Parathyroid adenoma (tissue), 2 donors: Measurements from ENCODE around the gene HS6ST2.

Source experiments
- H2AFZ ChIP-seq: fragments of 300-600 bp; sonication (generic); one replicate; pipeline ENCODE4 v1.7.0; 2017; ENCODE audit warnings: antibody characterized with exemption, mild to moderate bottlenecking
- H3K27ac ChIP-seq: fragments of 300-600 bp; sonication (generic); one replicate; pipeline ENCODE4 v1.7.0; 2017
- H3K27me3 ChIP-seq: fragments of 300-600 bp; sonication (generic); one replicate; pipeline ENCODE4 v1.7.0; 2017; ENCODE audit warnings: low read length; ENCODE audit not compliant: control insufficient read depth, insufficient read depth
- H3K36me3 ChIP-seq: fragments of 300-600 bp; sonication (generic); one replicate; pipeline ENCODE4 v1.7.0; 2017; ENCODE audit warnings: low read length; ENCODE audit not compliant: control insufficient read depth, insufficient read depth
- H3K4me1 ChIP-seq: fragments of 300-600 bp; sonication (generic); one replicate; pipeline ENCODE4 v1.7.0; 2017; ENCODE audit warnings: control low read depth
- H3K4me2 ChIP-seq: fragments of 300-600 bp; sonication (generic); one replicate; pipeline ENCODE4 v1.7.0; 2017; ENCODE audit warnings: low read length
- H3K4me3 ChIP-seq: fragments of 300-600 bp; sonication (generic); one replicate; pipeline ENCODE4 v1.7.0; 2017; ENCODE audit warnings: low read depth, low read length
- H3K79me2 ChIP-seq: fragments of 300-600 bp; sonication (generic); one replicate; pipeline ENCODE4 v1.7.0; 2017; ENCODE audit warnings: control low read depth
- H3K9ac ChIP-seq: fragments of 300-600 bp; sonication (generic); one replicate; pipeline ENCODE4 v1.7.0; 2017; ENCODE audit warnings: mild to moderate bottlenecking
- H3K9me3 ChIP-seq: fragments of 300-600 bp; sonication (generic); one replicate; pipeline ENCODE4 v1.7.0; 2017; ENCODE audit warnings: low read length; ENCODE audit not compliant: control insufficient read depth
- TF ChIP-seq, protein P1 (sequence below): fragments of 300-600 bp; sonication (generic); IDR thresholded peaks from one replicate; pipeline ENCODE4 v1.7.0; 2017; ENCODE audit warnings: antibody characterized with exemption, mild to moderate bottlenecking
- donor health status: primary hyperparathyroidism.

The HS6ST2 gene

DNA sequence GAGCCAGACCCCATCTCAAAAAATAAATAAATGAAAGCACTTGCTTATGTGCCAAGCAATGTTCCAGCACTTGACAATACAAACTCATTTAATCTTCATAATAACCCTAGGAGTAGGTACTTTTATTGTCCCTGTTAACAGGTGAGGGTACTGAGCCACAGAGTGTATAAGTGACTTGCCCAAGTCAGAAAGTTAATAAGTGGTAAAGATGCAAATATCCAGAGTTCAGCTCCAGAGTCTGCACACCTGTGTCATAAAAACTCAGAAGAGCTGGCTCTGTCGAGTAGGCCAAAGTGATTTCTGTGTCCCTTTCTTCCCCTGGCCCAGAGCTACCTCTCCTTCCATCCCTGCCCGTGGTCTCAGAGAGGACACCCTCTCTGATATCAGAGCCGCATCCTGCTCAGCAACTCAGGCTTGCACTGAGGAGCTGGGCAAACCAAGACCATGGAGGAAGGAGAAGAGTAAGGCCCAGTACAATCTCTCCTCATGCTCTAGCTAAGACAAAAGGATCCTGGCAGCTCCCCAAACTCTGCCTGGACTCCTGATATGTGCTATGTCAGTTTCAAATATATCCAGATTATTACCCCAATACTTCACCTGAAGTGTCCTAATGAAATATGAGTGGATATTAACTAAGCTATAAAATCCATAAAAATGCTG, 136.3 kb downstream of the HS6ST2 start:
- Histone ChIP-seq H3K79me2 (no peaks in the 10 kb centered on the region), H3K4me1 (no peaks in the 10 kb centered on the region), H3K36me3 (no peaks in the 10 kb centered on the region), H3K4me2 (no peak overlapping the region), H3K27ac (no peak overlapping the region), H3K27me3 (no peaks in the 10 kb centered on the region), H3K9ac (no peak overlapping the region), H3K4me3 (no peak overlapping the region), H3K9me3 (no peaks in the 10 kb centered on the region), H2AFZ (no peak overlapping the region)
- TF ChIP-seq, protein P1, sequence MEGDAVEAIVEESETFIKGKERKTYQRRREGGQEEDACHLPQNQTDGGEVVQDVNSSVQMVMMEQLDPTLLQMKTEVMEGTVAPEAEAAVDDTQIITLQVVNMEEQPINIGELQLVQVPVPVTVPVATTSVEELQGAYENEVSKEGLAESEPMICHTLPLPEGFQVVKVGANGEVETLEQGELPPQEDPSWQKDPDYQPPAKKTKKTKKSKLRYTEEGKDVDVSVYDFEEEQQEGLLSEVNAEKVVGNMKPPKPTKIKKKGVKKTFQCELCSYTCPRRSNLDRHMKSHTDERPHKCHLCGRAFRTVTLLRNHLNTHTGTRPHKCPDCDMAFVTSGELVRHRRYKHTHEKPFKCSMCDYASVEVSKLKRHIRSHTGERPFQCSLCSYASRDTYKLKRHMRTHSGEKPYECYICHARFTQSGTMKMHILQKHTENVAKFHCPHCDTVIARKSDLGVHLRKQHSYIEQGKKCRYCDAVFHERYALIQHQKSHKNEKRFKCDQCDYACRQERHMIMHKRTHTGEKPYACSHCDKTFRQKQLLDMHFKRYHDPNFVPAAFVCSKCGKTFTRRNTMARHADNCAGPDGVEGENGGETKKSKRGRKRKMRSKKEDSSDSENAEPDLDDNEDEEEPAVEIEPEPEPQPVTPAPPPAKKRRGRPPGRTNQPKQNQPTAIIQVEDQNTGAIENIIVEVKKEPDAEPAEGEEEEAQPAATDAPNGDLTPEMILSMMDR, result no peak

DNA sequence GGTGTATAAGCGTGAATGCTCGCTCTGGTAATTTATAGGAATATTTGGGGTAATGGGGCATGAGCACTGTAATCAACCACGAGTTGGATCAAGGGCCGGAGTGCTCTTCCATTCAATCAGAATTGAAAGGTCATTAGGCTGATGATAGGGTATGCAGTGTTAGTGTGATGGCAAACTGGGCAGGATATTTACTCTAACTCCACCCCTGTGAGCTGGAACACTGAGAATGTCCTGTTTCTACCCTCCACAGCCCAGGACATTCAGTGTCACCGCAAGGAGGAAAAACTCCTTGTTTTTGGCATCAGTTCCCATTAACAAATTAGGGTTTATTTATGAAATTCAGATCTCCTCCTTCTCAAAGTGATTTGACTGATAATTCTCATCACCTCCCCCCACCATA, 137.8 kb downstream of the HS6ST2 start:
- H3K79me2 ChIP-seq, result no peaks in the 10 kb centered on the region
- H3K4me3 ChIP-seq, result no peak overlapping the region
- TF ChIP-seq, protein P1, result no peak
- no peaks in the 10 kb centered on the region for H3K27me3 ChIP-seq
- no peak overlapping the region for H2AFZ ChIP-seq
- no peak overlapping the region for H3K27ac ChIP-seq
- no peak overlapping the region for H3K4me2 ChIP-seq
- H3K9ac ChIP-seq, result no peak overlapping the region
- H3K4me1 ChIP-seq, result no peaks in the 10 kb centered on the region
- H3K36me3 ChIP-seq, result no peaks in the 10 kb centered on the region
- H3K9me3 ChIP-seq, result no peaks in the 10 kb centered on the region

DNA sequence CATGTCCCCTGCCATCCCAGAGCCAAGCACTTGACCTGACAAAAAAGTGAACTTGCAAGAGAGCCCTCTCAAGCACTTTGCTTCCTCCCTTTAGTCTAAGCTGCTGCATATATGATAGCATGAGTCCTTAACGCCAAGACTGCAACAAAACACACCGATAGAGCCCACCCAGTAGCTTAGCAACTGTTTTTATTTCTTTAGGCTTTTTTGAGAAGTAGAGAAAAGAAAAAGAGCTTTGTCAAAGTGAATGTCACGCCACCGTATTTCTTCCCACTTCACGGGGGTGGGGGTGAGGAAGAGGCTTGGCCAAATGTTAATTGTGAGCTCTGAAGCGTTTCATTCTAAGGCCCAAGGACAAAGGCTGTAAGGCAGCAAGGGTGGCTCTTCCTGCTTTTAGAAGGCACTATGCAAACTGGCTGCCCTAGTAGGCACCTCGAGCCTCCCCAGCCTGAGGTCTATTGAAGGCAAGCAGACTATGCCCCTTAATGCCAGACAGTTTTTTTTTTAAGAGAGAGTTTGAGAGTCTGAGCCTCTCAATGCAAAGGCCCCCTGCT, 138.6 kb downstream of the HS6ST2 start:
- no peaks in the 10 kb centered on the region for H3K27me3 ChIP-seq
- H3K4me2 ChIP-seq, result no peak overlapping the region
- no peak overlapping the region for H2AFZ ChIP-seq
- no peaks in the 10 kb centered on the region for H3K4me1 ChIP-seq
- no peak overlapping the region for H3K4me3 ChIP-seq
- no peaks in the 10 kb centered on the region for H3K9me3 ChIP-seq
- no peak overlapping the region for H3K9ac ChIP-seq
- no peaks in the 10 kb centered on the region for H3K79me2 ChIP-seq
- H3K36me3 ChIP-seq, result no peaks in the 10 kb centered on the region
- TF ChIP-seq, protein P1, result no peak
- no peak overlapping the region for H3K27ac ChIP-seq

DNA sequence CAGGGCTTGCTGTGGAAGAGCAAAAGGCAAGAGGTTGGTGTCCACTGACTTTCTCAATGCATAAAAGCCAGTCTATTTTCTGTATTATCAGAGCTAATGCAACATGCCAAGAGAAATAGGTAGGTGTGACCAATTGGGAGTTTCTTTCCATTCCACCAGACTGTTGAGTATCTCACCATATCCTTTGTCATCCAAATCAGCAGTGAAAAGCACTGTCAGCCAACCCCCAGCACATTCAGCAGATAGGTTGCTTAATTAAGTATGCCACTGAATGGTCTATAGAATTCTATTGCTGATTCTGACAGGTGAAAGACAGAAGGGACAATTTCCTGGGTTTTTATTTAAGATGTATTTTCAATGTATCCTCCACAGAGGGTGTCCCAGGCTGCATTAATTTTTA, 139.8 kb downstream of the HS6ST2 start:
- H3K4me1 ChIP-seq, result no peaks in the 10 kb centered on the region
- TF ChIP-seq, protein P1, result no peak
- no peaks in the 10 kb centered on the region for H3K79me2 ChIP-seq

DNA sequence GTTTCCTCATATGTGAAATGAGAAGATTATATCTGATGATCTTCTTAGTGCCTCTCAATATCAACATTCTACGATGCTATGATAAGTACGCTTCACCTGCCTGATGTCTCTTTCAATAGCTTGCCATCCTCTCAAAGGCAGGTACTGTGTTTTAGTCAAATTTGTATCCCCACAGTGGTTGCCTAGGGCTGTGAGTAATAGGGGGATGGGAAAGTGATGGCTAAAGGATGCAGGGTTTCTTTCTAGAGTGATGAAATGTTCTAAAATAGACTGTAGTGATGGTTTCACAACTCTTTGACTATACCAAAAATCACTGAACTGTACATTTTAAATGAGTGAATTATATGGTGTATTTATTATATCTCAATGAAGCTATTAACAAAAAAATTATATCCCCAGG, 142.8 kb downstream of the HS6ST2 start:
- TF ChIP-seq, protein P1, result no peak

More for the DNA sequence above, 139.8 kb downstream of the HS6ST2 start:
- H3K27me3 ChIP-seq, result no peaks in the 10 kb centered on the region
- no peaks in the 10 kb centered on the region for H3K36me3 ChIP-seq
- H3K4me3 ChIP-seq, result no peak overlapping the region
- no peaks in the 10 kb centered on the region for H3K9me3 ChIP-seq
- H3K27ac ChIP-seq, result no peak overlapping the region
- no peak overlapping the region for H2AFZ ChIP-seq
- no peak overlapping the region for H3K9ac ChIP-seq
- H3K4me2 ChIP-seq, result no peak overlapping the region

More for the DNA sequence above, 142.8 kb downstream of the HS6ST2 start:
- Histone ChIP-seq H2AFZ (no peak overlapping the region), H3K79me2 (no peaks in the 10 kb centered on the region), H3K9me3 (no peaks in the 10 kb centered on the region), H3K9ac (no peak overlapping the region), H3K27me3 (no peaks in the 10 kb centered on the region), H3K36me3 (no peaks in the 10 kb centered on the region), H3K4me3 (no peak overlapping the region), H3K4me1 (no peaks in the 10 kb centered on the region), H3K27ac (no peak overlapping the region), H3K4me2 (no peak overlapping the region)
